H1 (cell line): ENCODE results near the gene RAB10. TPM values are rescaled to one million over a fixed set of nuclear protein-coding genes. Genes with fewer than 3 reads are reported as not detected.
A peak's percentile ranks its signal among the peaks of the same experiment; 100 is the strongest.

ENCODE experiments used
- CTCF ChIA-PET: fragments of 300-600 bp; sonication (Branson Sonifier 250); formaldehyde crosslinking; loops from one replicate; lab custom pipeline; 2021; ENCODE audit not compliant: partially characterized antibody; lab: Charles Lee
- POLR2A ChIA-PET: fragments of 300-600 bp; sonication (Branson Sonifier 250); formaldehyde crosslinking; loops from one replicate; lab custom pipeline; 2021; ENCODE audit warnings: inconsistent platforms; ENCODE audit not compliant: partially characterized antibody; lab: Charles Lee
- DNase-seq, 2 experiments: peaks; one replicate each; pipeline versions ENCODE4 v3.0.0 to v3.0.0-alpha.2; 2010 to 2022; ENCODE audit warnings: low spot score in 2 of 2, low read depth in 1 of 2, mixed read lengths in 1 of 2
- FAIRE-seq: peaks from 2 replicates; lab custom pipeline; 2011; peaks lifted over from hg19 to GRCh38; lab: Jason Lieb, UNC
- H2AFZ ChIP-seq: 2 replicates; pipeline ENCODE4 v1.8.1; 2012; ENCODE audit warnings: low read length, inconsistent platforms
- H2AK5ac ChIP-seq: 2 replicates; pipeline ENCODE4 v1.6.1; 2013; ENCODE audit warnings: low read depth, low read length
- H2BK120ac ChIP-seq: replicated peaks from 2 replicates; pipeline ENCODE3; 2013; ENCODE audit warnings: low read depth, low read length, inconsistent platforms
- H2BK12ac ChIP-seq: 2 replicates; pipeline ENCODE4 v1.6.1; 2013; ENCODE audit warnings: low read depth, low read length
- H2BK15ac ChIP-seq: 2 replicates; pipeline ENCODE4 v1.6.1; 2013; ENCODE audit warnings: low read length
- H2BK20ac ChIP-seq: 2 replicates; pipeline ENCODE4 v1.6.1; 2013; ENCODE audit warnings: low read length
- H2BK5ac ChIP-seq: 2 replicates; pipeline ENCODE4 v1.6.1; 2013; ENCODE audit warnings: low read depth, low read length
- H3K14ac ChIP-seq: 2 replicates; pipeline ENCODE4 v1.6.1; 2013; ENCODE audit warnings: inconsistent platforms; ENCODE audit not compliant: insufficient read length
- H3K18ac ChIP-seq: 2 replicates; pipeline ENCODE4 v1.6.1; 2013; ENCODE audit warnings: low read length; ENCODE audit errors: extremely low read depth
- H3K23ac ChIP-seq: 2 replicates; pipeline ENCODE4 v1.6.1; 2013; ENCODE audit warnings: inconsistent platforms; ENCODE audit not compliant: insufficient read length
- H3K23me2 ChIP-seq: 2 replicates; pipeline ENCODE4 v1.6.1; 2013; ENCODE audit warnings: low read depth, low read length
- H3K27ac ChIP-seq: 2 replicates; pipeline ENCODE4 v1.6.1; 2011; ENCODE audit warnings: low read depth, low read length, inconsistent platforms
- H3K27me3 ChIP-seq, 4 experiments: replicated peaks in 1 of 4; 1 replicate in 1 of 4; 2 replicates in 3 of 4; pipeline versions ENCODE4 v1.6.1 to v1.8.1; 2011 to 2013; ENCODE audit warnings: low read length in 3 of 4, mild to moderate bottlenecking in 3 of 4, inconsistent platforms in 2 of 4, mixed read lengths in 2 of 4, moderate library complexity in 1 of 4; ENCODE audit not compliant: control insufficient read depth in 3 of 4, insufficient read depth in 3 of 4; ENCODE audit errors: extremely low read depth in 1 of 4
- H3K36me3 ChIP-seq, 4 experiments: 2 replicates each; pipeline versions ENCODE4 v1.6.1 to v1.8.1; 2011 to 2013; ENCODE audit warnings: mild to moderate bottlenecking in 4 of 4, low read length in 3 of 4, moderate library complexity in 2 of 4, control low read depth in 1 of 4, inconsistent platforms in 1 of 4; ENCODE audit not compliant: insufficient read depth in 4 of 4, control insufficient read depth in 2 of 4
- H3K4ac ChIP-seq: replicated peaks from 2 replicates; pipeline ENCODE3; 2013; ENCODE audit warnings: low read length, low read depth, mixed read lengths, inconsistent platforms; ENCODE audit not compliant: insufficient read length
- H3K4me1 ChIP-seq, 4 experiments: replicated peaks in 1 of 4; 1 replicate in 1 of 4; 2 replicates in 3 of 4; pipeline versions ENCODE4 v1.6.1 to v1.8.1; 2011 to 2013; ENCODE audit warnings: low read length in 3 of 4, inconsistent platforms in 2 of 4, mixed read lengths in 1 of 4; ENCODE audit not compliant: insufficient read depth in 4 of 4, control insufficient read depth in 3 of 4
- H3K4me2 ChIP-seq, 2 experiments: 2 replicates each; pipeline versions ENCODE4 v1.6.1 to v1.8.1; 2011 to 2013; ENCODE audit warnings: low read depth in 2 of 2, low read length in 2 of 2, control low read depth in 1 of 2, inconsistent platforms in 1 of 2, mild to moderate bottlenecking in 1 of 2; ENCODE audit not compliant: insufficient read depth in 1 of 2
- H3K4me3 ChIP-seq, 4 experiments: fragments of 200-600, 300-600 bp in 1 of 4; sonication (generic), shearing (Covaris generic), sonication (Bioruptor Twin) in 1 of 4; 2 replicates each; pipeline versions ENCODE4 v1.5.1 to v1.8.1; 2011 to 2016; ENCODE audit warnings: low read length in 4 of 4, low read depth in 3 of 4, control low read depth in 2 of 4, inconsistent platforms in 2 of 4, mild to moderate bottlenecking in 2 of 4, mixed read lengths in 1 of 4, moderate library complexity in 1 of 4; ENCODE audit not compliant: insufficient read depth in 2 of 4; ENCODE audit errors: extremely low read depth in 1 of 4
- H3K56ac ChIP-seq: replicated peaks from 2 replicates; pipeline ENCODE3; 2013; ENCODE audit warnings: low read depth, mild to moderate bottlenecking, mixed read lengths, low read length, inconsistent platforms; ENCODE audit not compliant: insufficient read length
- H3K79me1 ChIP-seq: 2 replicates; pipeline ENCODE4 v1.6.1; 2013; ENCODE audit warnings: low read depth, low read length, control low read depth
- H3K79me2 ChIP-seq, 2 experiments: 2 replicates each; pipeline versions ENCODE4 v1.6.1 to v1.8.1; 2012 to 2013; ENCODE audit warnings: low read length in 2 of 2, mild to moderate bottlenecking in 2 of 2, inconsistent platforms in 1 of 2; ENCODE audit not compliant: insufficient read depth in 2 of 2, control insufficient read depth in 1 of 2
- H3K9ac ChIP-seq, 4 experiments: replicated peaks in 1 of 4; 1 replicate in 1 of 4; 2 replicates in 3 of 4; pipeline versions ENCODE4 v1.6.1 to v1.8.1; 2011 to 2013; ENCODE audit warnings: low read depth in 3 of 4, low read length in 3 of 4, control low read depth in 2 of 4, mild to moderate bottlenecking in 2 of 4, moderate library complexity in 2 of 4, inconsistent platforms in 1 of 4; ENCODE audit errors: extremely low read depth in 1 of 4
- H3K9me3 ChIP-seq, 2 experiments: 2 replicates each; pipeline versions ENCODE4 v1.6.1 to v1.8.1; 2012 to 2013; ENCODE audit warnings: mild to moderate bottlenecking in 2 of 2, moderate library complexity in 2 of 2, control low read depth in 1 of 2, inconsistent platforms in 1 of 2, low read depth in 1 of 2, low read length in 1 of 2, mixed read lengths in 1 of 2; ENCODE audit not compliant: insufficient read depth in 2 of 2
- H4K20me1 ChIP-seq, 2 experiments: replicated peaks in 1 of 2; 2 replicates each; pipeline versions ENCODE3 to v1.8.1; 2011 to 2013; ENCODE audit warnings: inconsistent platforms in 2 of 2, low read length in 2 of 2, mild to moderate bottlenecking in 1 of 2; ENCODE audit not compliant: insufficient read depth in 2 of 2, control insufficient read depth in 1 of 2
- H4K5ac ChIP-seq: 2 replicates; pipeline ENCODE4 v1.6.1; 2013; ENCODE audit warnings: low read length, low read depth, mixed read lengths, inconsistent platforms; ENCODE audit not compliant: insufficient read length
- H4K8ac ChIP-seq: 2 replicates; pipeline ENCODE4 v1.8.0; 2013; ENCODE audit warnings: mild to moderate bottlenecking, moderate library complexity, low read length, inconsistent platforms; ENCODE audit not compliant: insufficient read depth; ENCODE audit errors: extremely low read depth
- H4K91ac ChIP-seq: replicated peaks from 2 replicates; pipeline ENCODE3; 2013; ENCODE audit warnings: low read length, mixed read lengths, inconsistent platforms; ENCODE audit not compliant: insufficient read length
- ASH2L ChIP-seq: fragments of 200-600, 300-600 bp; sonication (generic); IDR thresholded peaks from one replicate; pipeline ENCODE4 v1.7.1; 2017; ENCODE audit warnings: low read length
- CHD1 ChIP-seq: IDR thresholded peaks from 2 replicates; pipeline ENCODE4 v1.6.1; 2012; ENCODE audit warnings: low read depth, low read length, improper control_type of control experiment
- JUN ChIP-seq: IDR thresholded peaks from 2 replicates; pipeline ENCODE4 v1.6.1; 2011; ENCODE audit warnings: low read depth, mild to moderate bottlenecking, improper control_type of control experiment, low read length
- JUND ChIP-seq: IDR thresholded peaks from 2 replicates; pipeline ENCODE4 v1.6.1; 2011; ENCODE audit warnings: mild to moderate bottlenecking, improper control_type of control experiment, low read length
- KDM4A ChIP-seq: IDR thresholded peaks from one replicate; pipeline ENCODE4 v1.7.1; 2012; ENCODE audit warnings: low read depth, mild to moderate bottlenecking, moderate library complexity, low read length, inconsistent platforms; ENCODE audit not compliant: severe bottlenecking
- MAFK ChIP-seq: IDR thresholded peaks from 2 replicates; pipeline ENCODE4 v1.6.1; 2012; ENCODE audit warnings: low read depth, mild to moderate bottlenecking, improper control_type of control experiment, low read length
- POLR2AphosphoS5 ChIP-seq: IDR thresholded peaks from 2 replicates; pipeline ENCODE4 v1.6.1; 2011; ENCODE audit warnings: low read depth, low read length
- RAD21 ChIP-seq, 2 experiments: IDR thresholded peaks in 1 of 2; conservative IDR thresholded peaks in 1 of 2; 2 replicates each; pipeline ENCODE4 v1.6.1; 2011; ENCODE audit warnings: low read depth in 2 of 2, low read length in 2 of 2, improper control_type of control experiment in 1 of 2, inconsistent platforms in 1 of 2, mild to moderate bottlenecking in 1 of 2, moderate library complexity in 1 of 2
- SIN3A ChIP-seq, 2 experiments: IDR thresholded peaks in 1 of 2; conservative IDR thresholded peaks in 1 of 2; 2 replicates each; pipeline ENCODE4 v1.6.1; 2011 to 2012; ENCODE audit warnings: low read length in 2 of 2, improper control_type of control experiment in 1 of 2, low read depth in 1 of 2, mild to moderate bottlenecking in 1 of 2
- TBP ChIP-seq: IDR thresholded peaks from 2 replicates; pipeline ENCODE4 v1.6.1; 2011; ENCODE audit warnings: low read depth, low read length, improper control_type of control experiment
- TEAD4 ChIP-seq: IDR thresholded peaks from 2 replicates; pipeline ENCODE4 v1.6.1; 2012; ENCODE audit warnings: low read depth, low read length, inconsistent platforms, mixed read lengths
- WGBS, 2 experiments: shearing (Covaris generic) in 1 of 2; methylation state at CpG; one replicate each; pipeline versions ENCODE4 v1.1.6 to v1.1.7; 2013 to 2015; ENCODE audit warnings: low lambda C conversion rate in 2 of 2, mixed read lengths in 2 of 2, inconsistent platforms in 1 of 2, low coverage in 1 of 2, missing lambda C conversion rate in 1 of 2; ENCODE audit not compliant: insufficient replicate concordance in 2 of 2, insufficient coverage in 1 of 2, insufficient read length in 1 of 2; ENCODE audit errors: extremely low coverage in 1 of 2, missing lambda C conversion rate in 1 of 2; 5-methylcytosine and 5-hydroxymethylcytosine counted together
- polyA plus RNA-seq, 7 experiments: library from polyadenylated mRNA; depleted of rRNA in 3 of 7; stranded (reverse) in 5 of 7; unstranded in 2 of 7; fragments of >200 nt in 5 of 7; fragments of 200-250 nt in 2 of 7; gene quantifications; 1 replicate in 5 of 7; 2 replicates in 1 of 7; 4 replicates in 1 of 7; pipeline versions ENCODE4 v1.2.1 to v1.2.3, GENCODE V29; 2011 to 2013; ENCODE audit warnings: missing spikeins in 2 of 7, mixed read lengths in 2 of 7
- total RNA-seq: library from RNA; stranded (reverse); fragmentation: NEBNext Ultra II Directional; extraction: Animal tissue kit (Norgen Biotek cat#: 25700); gene quantifications from 2 replicates; pipeline ENCODE4 v1.2.1, GENCODE V29; 2021

RAB10 gene
- total and polyA plus RNA-seq, 2 of the 8 experiments (the other 6 are each of a cell fraction or from before 2014, with no cell fraction given): 42.6 to 136 TPM

DNA sequence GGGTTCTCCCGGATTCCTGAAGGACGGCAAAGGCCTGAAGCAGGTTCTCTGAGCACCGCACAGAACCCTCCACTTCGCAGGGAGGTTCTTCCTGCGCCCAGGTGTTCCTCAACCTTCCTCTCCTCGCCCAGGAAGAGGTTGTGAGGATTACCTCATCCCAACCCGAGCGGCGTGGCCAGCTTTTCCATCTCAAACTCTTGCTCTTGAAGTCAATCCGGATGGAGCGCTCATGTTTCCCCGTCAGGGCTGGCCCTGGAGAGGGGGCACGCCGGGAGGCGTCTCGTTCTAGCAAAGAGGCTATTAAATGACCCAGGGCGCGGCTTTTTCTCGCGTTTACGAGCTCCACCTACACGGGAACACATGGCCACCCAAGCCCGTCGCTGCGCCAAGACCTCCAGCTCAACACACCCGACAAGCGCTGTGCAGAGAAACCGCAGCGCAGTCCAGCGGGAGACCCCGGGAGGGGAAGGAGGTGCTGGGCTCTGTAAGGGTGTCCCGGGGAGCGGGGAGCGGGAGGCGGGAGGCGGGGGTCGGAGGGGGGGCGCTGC is 540 bp upstream of the RAB10 start:
- Histone ChIP-seq H2AFZ (no peak overlapping the region; the same call in 1 of the 2 replicates), H2BK12ac (0 out of 2 replicates have a peak overlapping the region, but pooled peaks have one; percentile 62), H3K4me3 (peak overlapping the region; percentile 97 to 99 (median 99)), H3K36me3 (peaks cover 0 to 4% (median 0%) of the 10 kb centered on the region in 4 experiments; a peak in 1 of 8 replicates), H3K18ac (peak overlapping the region; percentile 96), H4K91ac (peak overlapping the region; percentile 61), H3K4ac (peak overlapping the region; percentile 91), H2BK15ac (peak overlapping the region; percentile 98; the same call in 1 of the 2 replicates), H3K27ac (peak overlapping the region; percentile 89), H3K9ac (peak overlapping the region; percentile 35 to 85 (median 72)), H2AK5ac (no peak overlapping the region), H2BK20ac (no peak overlapping the region), H3K9me3 (no peaks in the 10 kb centered on the region), H3K4me2 (peak overlapping the region; percentile 80 to 88), H4K5ac (peak overlapping the region; percentile 99), H3K79me1 (0 out of 2 replicates have a peak, but pooled peaks cover 2% of the 10 kb centered on the region), H2BK5ac (peak overlapping the region; percentile 91), H3K23me2 (peaks cover 6% of the 10 kb centered on the region; the same call in 1 of the 2 replicates), H3K56ac (peak overlapping the region; percentile 98), H3K27me3 (no peaks in the 10 kb centered on the region), H2BK120ac (peak overlapping the region; percentile 10), H3K14ac (no peak overlapping the region), H3K4me1 (peaks cover 0 to 4% (median 1%) of the 10 kb centered on the region in 4 experiments; a peak in 6 of 7 replicates), H3K79me2 (peaks cover 35 to 41% of the 10 kb centered on the region in 2 experiments), H4K20me1 (peaks cover 8 to 14% of the 10 kb centered on the region in 2 experiments), H3K23ac (no peak overlapping the region), H4K8ac (peak overlapping the region; percentile 84; the same call in 1 of the 2 replicates)
- FAIRE-seq (no peak), DNase-seq (peak in 1 of 2 experiments; percentile 87)
- 2% methylated on average over 31 of the region's 38 CpGs; no CpG with 5 or more reads in 1 of the 2 experiments for WGBS, 2 experiments
- ChIA-PET CTCF (interaction anchor here (1.2 to 1.5 kb wide), 2 partner anchors 54 to 112 kb away, joined by 3 to 5 read pairs; no protein-coding TSS in a partner anchor), POLR2A (interaction anchor here (0.6 to 4.7 kb wide), 28 partner anchors 8 to 720 kb away, joined by 3 to 44 read pairs (median 4); partner anchors contain the start of genes ASXL2, GAREM2 and KIF3C)
- peak; percentile 68 for TF ChIP-seq ASH2L
- TF ChIP-seq CHD1: 0 out of 2 replicates have a peak, but pooled peaks have one; percentile 51
- no peak for TF ChIP-seq RAD21 (IDR thresholded peaks at IDR 0.05 in 1 of 2, conservative IDR thresholded peaks at IDR 0.05 in 1 of 2; ENCODE audit: low read depth in 2 of 2, low read length in 2 of 2)
- TF ChIP-seq KDM4A: peak; percentile 17
- 0 out of 4 replicates have a peak, but pooled peaks of 1 of the 2 experiments have one; percentile 10 for TF ChIP-seq SIN3A (conservative IDR thresholded peaks at IDR 0.05 in 1 of 2, IDR thresholded peaks at IDR 0.05 in 1 of 2; ENCODE audit: low read depth in 1 of 2, low read length in 2 of 2)
- TF ChIP-seq JUN: no peak
- TF ChIP-seq TBP: peak; percentile 64
- peak; percentile 48; the same call in 1 of the 2 replicates for TF ChIP-seq POLR2AphosphoS5
- TF ChIP-seq TEAD4: peak; percentile 22; the same call in 1 of the 2 replicates
- 0 out of 2 replicates have a peak, but pooled peaks have one; percentile 47 for TF ChIP-seq JUND
- TF ChIP-seq MAFK: no peak
